GOT3 (cell line): ENCODE data around the gene DOCK10.

Source experiments
- DNase-seq: peaks from one replicate; lab custom pipeline; 2025; ENCODE audit warnings: mixed read lengths; lab: John Stamatoyannopoulos, UW

Gene DOCK10

GRCh38 chr2:225041207-225041850 lies 939 bp downstream of the DOCK10 start:
- no peak for DNase-seq

GRCh38 chr2:225040856-225041206 lies 1.4 kb downstream of the DOCK10 start:
- DNase-seq: no peak

GRCh38 chr2:225040142-225040541 lies 2.1 kb downstream of the DOCK10 start:
- no peak for DNase-seq

GRCh38 chr2:225038231-225038523 lies 4.1 kb downstream of the DOCK10 start:
- no peak for DNase-seq

GRCh38 chr2:225037415-225038230 lies 4.6 kb downstream of the DOCK10 start:
- DNase-seq: no peak

- no peak for DNase-seq
Measured at GRCh38 chr2:225036431-225036830, 5.8 kb downstream of the DOCK10 start.

GRCh38 chr2:225033440-225034318 lies 8.6 kb downstream of the DOCK10 start:
- no peak for DNase-seq

- no peak for DNase-seq
Measured at GRCh38 chr2:225032246-225032645, 10.0 kb downstream of the DOCK10 start.

- DNase-seq: no peak
Measured at GRCh38 chr2:225031599-225031998, 10.7 kb downstream of the DOCK10 start.

GRCh38 chr2:225030893-225031292 lies 11.4 kb downstream of the DOCK10 start:
- no peak for DNase-seq

GRCh38 chr2:225030203-225030602 lies 12.1 kb downstream of the DOCK10 start:
- DNase-seq: no peak

- DNase-seq: no peak
Measured at GRCh38 chr2:225028572-225028971, 13.7 kb downstream of the DOCK10 start.

- no peak for DNase-seq
Measured at GRCh38 chr2:225027061-225027762, 15.1 kb downstream of the DOCK10 start.

- no peak for DNase-seq
Measured at GRCh38 chr2:225025917-225026571, 16.2 kb downstream of the DOCK10 start.

- no peak for DNase-seq
Measured at GRCh38 chr2:225022188-225022587, 20.1 kb downstream of the DOCK10 start.

GRCh38 chr2:225020168-225020849 lies 22.0 kb downstream of the DOCK10 start:
- no peak for DNase-seq

GRCh38 chr2:225019105-225019504 lies 23.2 kb downstream of the DOCK10 start:
- no peak for DNase-seq

GRCh38 chr2:225017713-225018112 lies 24.6 kb downstream of the DOCK10 start:
- DNase-seq: no peak

GRCh38 chr2:225017098-225017685 lies 25.1 kb downstream of the DOCK10 start:
- DNase-seq: no peak
